H9 (cell line): Measurements from ENCODE around the gene SCN7A. TPM values are rescaled to one million over a fixed set of nuclear protein-coding genes. Genes with fewer than 3 reads are reported as not detected.

Source experiments
- DNase-seq: peaks from one replicate; pipeline ENCODE4 v3.0.0-alpha.2; 2017
- H2AFZ ChIP-seq: one replicate; pipeline ENCODE4 v1.6.1; 2013; ENCODE audit warnings: mild to moderate bottlenecking, low read length, control low read depth, moderate library complexity
- H2AK5ac ChIP-seq: 2 replicates; pipeline ENCODE4 v1.6.1; 2013; ENCODE audit warnings: low read length, control low read depth, mixed read lengths; ENCODE audit not compliant: insufficient read length
- H2BK120ac ChIP-seq: one replicate; pipeline ENCODE4 v1.6.1; 2013; ENCODE audit warnings: low read depth, mild to moderate bottlenecking, low read length, control low read depth, inconsistent platforms; ENCODE audit not compliant: poor library complexity, severe bottlenecking
- H2BK12ac ChIP-seq: 2 replicates; pipeline ENCODE4 v1.6.1; 2013; ENCODE audit warnings: low read length, control low read depth, mixed read lengths, low read depth; ENCODE audit not compliant: insufficient read length
- H2BK15ac ChIP-seq: 2 replicates; pipeline ENCODE4 v1.6.1; 2013; ENCODE audit warnings: low read depth, low read length, control low read depth
- H2BK20ac ChIP-seq: one replicate; pipeline ENCODE4 v1.6.1; 2013; ENCODE audit warnings: low read depth, mild to moderate bottlenecking, low read length, control low read depth, inconsistent platforms; ENCODE audit not compliant: poor library complexity, severe bottlenecking
- H2BK5ac ChIP-seq: 2 replicates; pipeline ENCODE4 v1.6.1; 2013; ENCODE audit warnings: low read length, control low read depth, mixed read lengths; ENCODE audit not compliant: insufficient read length
- H3K14ac ChIP-seq: 2 replicates; pipeline ENCODE4 v1.6.1; 2013; ENCODE audit warnings: low read length, control low read depth; ENCODE audit not compliant: insufficient read depth
- H3K18ac ChIP-seq: 2 replicates; pipeline ENCODE4 v1.6.1; 2013; ENCODE audit warnings: low read depth, mild to moderate bottlenecking, mixed read lengths, low read length, control low read depth; ENCODE audit not compliant: insufficient read length
- H3K23ac ChIP-seq: 2 replicates; pipeline ENCODE4 v1.6.1; 2013; ENCODE audit warnings: low read length, control low read depth, mixed read lengths, low read depth; ENCODE audit not compliant: insufficient read length
- H3K23me2 ChIP-seq: 2 replicates; pipeline ENCODE4 v1.6.1; 2013; ENCODE audit warnings: low read depth, mild to moderate bottlenecking, mixed read lengths, low read length, control low read depth; ENCODE audit not compliant: insufficient read length, poor library complexity, severe bottlenecking
- H3K27ac ChIP-seq: 2 replicates; pipeline ENCODE4 v1.5.1; 2013; ENCODE audit warnings: low read length, control low read depth, mixed read lengths, low read depth; ENCODE audit not compliant: insufficient read length
- H3K27me3 ChIP-seq: 2 replicates; pipeline ENCODE4 v1.6.1; 2013; ENCODE audit warnings: low read length, control low read depth, inconsistent platforms; ENCODE audit not compliant: insufficient read depth
- H3K4ac ChIP-seq: 2 replicates; pipeline ENCODE4 v1.6.1; 2013; ENCODE audit warnings: low read depth, mild to moderate bottlenecking, control low read depth, inconsistent platforms, low read length, moderate library complexity
- H3K4me1 ChIP-seq: 2 replicates; pipeline ENCODE4 v1.6.1; 2013; ENCODE audit warnings: low read length, control low read depth, inconsistent platforms; ENCODE audit not compliant: insufficient read depth
- H3K4me2 ChIP-seq: 2 replicates; pipeline ENCODE4 v1.6.1; 2013; ENCODE audit warnings: low read length, control low read depth, mixed read lengths; ENCODE audit not compliant: insufficient read length, insufficient read depth
- H3K56ac ChIP-seq: 2 replicates; pipeline ENCODE4 v1.6.1; 2013; ENCODE audit warnings: low read depth, mild to moderate bottlenecking, mixed read lengths, low read length, control low read depth; ENCODE audit not compliant: insufficient read length
- H3K79me1 ChIP-seq: 2 replicates; pipeline ENCODE4 v1.6.1; 2013; ENCODE audit warnings: low read depth, mild to moderate bottlenecking, moderate library complexity, low read length, control low read depth, inconsistent platforms; ENCODE audit not compliant: insufficient read depth, poor library complexity, severe bottlenecking
- H3K79me2 ChIP-seq: 2 replicates; pipeline ENCODE4 v1.6.1; 2013; ENCODE audit warnings: low read length, control low read depth, inconsistent platforms; ENCODE audit not compliant: insufficient read depth
- H3K9ac ChIP-seq: 2 replicates; pipeline ENCODE4 v1.6.1; 2013; ENCODE audit warnings: low read length, control low read depth, mixed read lengths; ENCODE audit not compliant: insufficient read length; ENCODE audit errors: extremely low read depth
- H3K9me3 ChIP-seq: one replicate; pipeline ENCODE4 v1.6.1; 2013; ENCODE audit warnings: low read depth, low read length, inconsistent platforms; ENCODE audit not compliant: control insufficient read depth
- H3T11ph ChIP-seq: one replicate; pipeline ENCODE4 v1.6.1; 2013; ENCODE audit warnings: mild to moderate bottlenecking, low read length, control low read depth, inconsistent platforms
- H4K20me1 ChIP-seq: one replicate; pipeline ENCODE4 v1.6.1; 2013; ENCODE audit not compliant: control insufficient read depth, insufficient read length, insufficient read depth
- H4K5ac ChIP-seq: 2 replicates; pipeline ENCODE4 v1.6.1; 2013; ENCODE audit warnings: low read depth, mild to moderate bottlenecking, mixed read lengths, low read length, control low read depth; ENCODE audit not compliant: insufficient read length
- H4K8ac ChIP-seq: replicated peaks from 2 replicates; pipeline ENCODE4 v1.6.1; 2013; ENCODE audit warnings: low read length, control low read depth, mixed read lengths, low read depth; ENCODE audit not compliant: insufficient read length
- H4K91ac ChIP-seq: 2 replicates; pipeline ENCODE4 v1.6.1; 2013; ENCODE audit warnings: low read depth, mild to moderate bottlenecking, moderate library complexity, mixed read lengths, low read length, control low read depth; ENCODE audit not compliant: insufficient read length
- H3K27ac Mint-ChIP-seq, 3 experiments: 2 replicates in 2 of 3; 3 replicates in 1 of 3; pipeline ENCODE4 v1.8.0; 2020 to 2021; ENCODE audit warnings: mixed read lengths in 3 of 3, mild to moderate bottlenecking in 1 of 3, moderate library complexity in 1 of 3
- H3K27me3 Mint-ChIP-seq: 2 replicates; pipeline ENCODE4 v1.8.0; 2021; ENCODE audit warnings: low read depth, mild to moderate bottlenecking, moderate library complexity, mixed read lengths
- H3K36me3 Mint-ChIP-seq, 3 experiments: 2 replicates in 2 of 3; 3 replicates in 1 of 3; pipeline ENCODE4 v1.8.0; 2020 to 2021; ENCODE audit warnings: low read depth in 3 of 3, mixed read lengths in 3 of 3; ENCODE audit not compliant: insufficient read depth in 1 of 3
- H3K4me1 Mint-ChIP-seq, 2 experiments: 2 replicates each; pipeline ENCODE4 v1.8.0; 2020; ENCODE audit warnings: mixed read lengths in 2 of 2
- H3K4me3 Mint-ChIP-seq, 2 experiments: 2 replicates in 1 of 2; 3 replicates in 1 of 2; pipeline ENCODE4 v1.8.0; 2020 to 2021; ENCODE audit warnings: mild to moderate bottlenecking in 2 of 2, mixed read lengths in 2 of 2, moderate library complexity in 1 of 2
- H3K9me3 Mint-ChIP-seq, 2 experiments: 2 replicates in 1 of 2; 3 replicates in 1 of 2; pipeline ENCODE4 v1.8.0; 2020; ENCODE audit warnings: mild to moderate bottlenecking in 2 of 2, mixed read lengths in 2 of 2, moderate library complexity in 1 of 2
- CTCF ChIP-seq: fragments of 200-600 bp; sonication (generic); conservative IDR thresholded peaks from 3 replicates; pipeline ENCODE4 v1.8.0; 2021; ENCODE audit warnings: antibody characterized with exemption, mild to moderate bottlenecking
- WGBS: extraction: QIAGEN DNeasy Blood & Tissue Kit; methylation state at CpG from one replicate; pipeline ENCODE4 v1.1.7; 2013; ENCODE audit warnings: missing lambda C conversion rate, low lambda C conversion rate, mixed read lengths; ENCODE audit not compliant: insufficient read length; ENCODE audit errors: extremely low coverage; 5-methylcytosine and 5-hydroxymethylcytosine counted together
- total RNA-seq: library from RNA; stranded (reverse); gene quantifications from 2 replicates; pipeline ENCODE4 v1.2.1, GENCODE V29; 2021

Gene SCN7A
- total RNA-seq, 1 experiment from 2014 or later: 0.07 TPM

DNA sequence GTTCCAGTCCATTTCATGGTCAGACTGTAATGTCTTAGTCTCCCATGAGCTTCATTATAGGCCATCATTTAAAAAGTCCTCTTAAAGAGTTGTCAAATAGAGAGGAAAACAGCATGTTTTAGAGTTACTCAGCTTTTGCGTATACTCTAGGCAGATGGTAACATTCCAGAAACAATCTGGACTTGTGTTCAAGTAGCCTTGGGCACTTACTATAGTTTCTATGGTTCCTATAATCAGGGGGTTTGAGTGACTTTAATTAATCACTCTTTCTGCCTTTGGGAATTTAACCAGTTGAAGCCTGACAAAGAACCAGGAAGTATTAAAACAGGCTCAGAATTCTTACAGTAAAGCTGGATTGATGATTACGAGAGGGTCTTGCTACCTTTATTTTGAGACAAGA lies 42.1 kb upstream of the SCN7A start:
- Histone ChIP-seq H2BK12ac (no peak overlapping the region), H4K8ac (no peak overlapping the region), H3K23ac (no peak overlapping the region), H3K4ac (no peak overlapping the region), H3K56ac (no peak overlapping the region), H3K14ac (no peak overlapping the region), H3K9me3 (no peaks in the 10 kb centered on the region), H3K27me3 (no peaks in the 10 kb centered on the region), H3T11ph (no peak overlapping the region), H3K4me2 (no peak overlapping the region), H3K9ac (no peak overlapping the region), H3K4me1 (no peaks in the 10 kb centered on the region), H2AFZ (no peak overlapping the region), H3K79me2 (no peaks in the 10 kb centered on the region), H4K91ac (no peak overlapping the region), H2BK15ac (no peak overlapping the region), H2AK5ac (no peak overlapping the region), H4K5ac (no peak overlapping the region), H3K79me1 (no peaks in the 10 kb centered on the region), H2BK120ac (no peak overlapping the region), H2BK20ac (no peak overlapping the region), H4K20me1 (no peaks in the 10 kb centered on the region), H3K23me2 (no peaks in the 10 kb centered on the region), H3K18ac (no peak overlapping the region), H2BK5ac (no peak overlapping the region), H3K27ac (no peak overlapping the region)
- WGBS: no CpG with 5 or more reads among the region's 2 CpGs
- no peak for TF ChIP-seq CTCF
- Mint-ChIP-seq H3K9me3 (no peaks in the 10 kb centered on the region), H3K27me3 (no peaks in the 10 kb centered on the region; the same call in 1 of the 2 replicates), H3K4me3 (no peak overlapping the region), H3K4me1 (peaks cover 0 to 2% of the 10 kb centered on the region in 2 experiments; a peak in 2 of 4 replicates), H3K27ac (no peak overlapping the region), H3K36me3 (no peaks in the 10 kb centered on the region)
- DNase-seq: no peak
